GM23338 (cell line): ENCODE results near the gene MCC. TPM values are rescaled to one million over a fixed set of nuclear protein-coding genes. Genes with fewer than 3 reads are reported as not detected.
A peak's percentile ranks its signal among the peaks of the same experiment; 100 is the strongest.

Experiments used
- ATAC-seq: fragments of 200-7000 bp; cut with Tn5 transposase; 3 replicates; pipeline ENCODE4 v1.9.1; 2020
- DNase-seq: peaks from one replicate; pipeline ENCODE4 v3.0.0-alpha.2; 2015; ENCODE audit warnings: low spot score
- H2AFZ ChIP-seq: fragments of 200-600 bp; sonication (generic); 2 replicates; pipeline ENCODE4 v1.8.0; 2016; ENCODE audit warnings: antibody characterized with exemption, mild to moderate bottlenecking, moderate library complexity
- H3F3A ChIP-seq: fragments of 200-600 bp; sonication (generic); replicated peaks from 2 replicates; pipeline ENCODE4 v1.8.0; 2017; ENCODE audit warnings: antibody characterized with exemption, mixed run types, low read depth
- H3K27ac ChIP-seq: fragments of 200-600 bp; sonication (generic); 2 replicates; pipeline ENCODE4 v1.6.1; 2016; ENCODE audit warnings: low read depth
- H3K27me3 ChIP-seq: fragments of 200-600 bp; sonication (generic); 2 replicates; pipeline ENCODE4 v1.8.0; 2016; ENCODE audit warnings: mild to moderate bottlenecking, mixed run types, moderate library complexity; ENCODE audit not compliant: insufficient read depth
- H3K36me3 ChIP-seq: fragments of 200-600 bp; sonication (generic); 2 replicates; pipeline ENCODE4 v1.8.0; 2016; ENCODE audit warnings: mild to moderate bottlenecking; ENCODE audit not compliant: insufficient read depth
- H3K4me1 ChIP-seq: fragments of 200-600 bp; sonication (generic); 2 replicates; pipeline ENCODE4 v1.8.0; 2016; ENCODE audit warnings: mild to moderate bottlenecking, moderate library complexity; ENCODE audit not compliant: insufficient read depth
- H3K4me2 ChIP-seq: fragments of 200-600 bp; sonication (generic); 2 replicates; pipeline ENCODE4 v1.7.1; 2017; ENCODE audit warnings: mixed run types
- H3K4me3 ChIP-seq: fragments of 200-600 bp; sonication (generic); 2 replicates; pipeline ENCODE4 v1.6.1; 2016; ENCODE audit warnings: mixed run types
- H3K79me2 ChIP-seq: fragments of 200-600 bp; sonication (generic); replicated peaks from 2 replicates; pipeline ENCODE4 v1.8.0; 2017; ENCODE audit warnings: mild to moderate bottlenecking; ENCODE audit not compliant: insufficient read depth
- H3K9me2 ChIP-seq: fragments of 200-600 bp; sonication (generic); 2 replicates; pipeline ENCODE4 v1.8.0; 2017; ENCODE audit not compliant: insufficient read depth
- H4K20me1 ChIP-seq: fragments of 200-600 bp; sonication (generic); replicated peaks from 2 replicates; pipeline ENCODE4 v1.8.0; 2017; ENCODE audit warnings: mild to moderate bottlenecking; ENCODE audit not compliant: insufficient read depth
- H3K27ac Mint-ChIP-seq: 2 replicates; pipeline ENCODE4 v1.8.0; 2020; ENCODE audit warnings: inconsistent platforms, mild to moderate bottlenecking, moderate library complexity, mixed read lengths
- H3K27me3 Mint-ChIP-seq: 3 replicates; pipeline ENCODE4 v1.8.0; 2022; ENCODE audit warnings: low read depth, mild to moderate bottlenecking, moderate library complexity, mixed read lengths, inconsistent platforms; ENCODE audit not compliant: insufficient read depth, poor library complexity
- H3K36me3 Mint-ChIP-seq: 3 replicates; pipeline ENCODE4 v1.8.0; 2021; ENCODE audit warnings: low read depth, mild to moderate bottlenecking, inconsistent platforms, moderate library complexity, mixed read lengths
- H3K4me1 Mint-ChIP-seq: 3 replicates; pipeline ENCODE4 v1.8.0; 2020; ENCODE audit warnings: mild to moderate bottlenecking, inconsistent platforms, mixed read lengths
- H3K4me3 Mint-ChIP-seq: 3 replicates; pipeline ENCODE4 v1.8.0; 2021; ENCODE audit warnings: moderate library complexity, mild to moderate bottlenecking, inconsistent platforms, mixed read lengths
- H3K9me3 Mint-ChIP-seq: 3 replicates; pipeline ENCODE4 v1.8.0; 2020; ENCODE audit warnings: moderate library complexity, mild to moderate bottlenecking, inconsistent platforms, mixed read lengths
- EZH2phosphoT487 ChIP-seq: fragments of 200-600 bp; sonication (generic); IDR thresholded peaks from one replicate; pipeline ENCODE4 v1.8.1; 2018; ENCODE audit warnings: antibody characterized with exemption; ENCODE audit not compliant: unreplicated experiment
- JUNB ChIP-seq: IDR thresholded peaks from one replicate; pipeline ENCODE4 v1.6.1; 2016; ENCODE audit warnings: antibody characterized with exemption; ENCODE audit not compliant: unreplicated experiment
- POLR2AphosphoS5 ChIP-seq: IDR thresholded peaks from 2 replicates; pipeline ENCODE4 v1.6.1; 2016; ENCODE audit warnings: antibody characterized with exemption, low read depth
- polyA plus RNA-seq: library from polyadenylated mRNA; unstranded; fragments of >200 nt; fragmentation: Nextera tagmentation; extraction: Ambion mirVana; gene quantifications from 2 replicates; pipeline ENCODE4 v1.2.1, GENCODE V29; 2016
- total RNA-seq: library from RNA; depleted of rRNA; stranded (reverse); fragments of >200 nt; shearing (Covaris generic); gene quantifications from 2 replicates; pipeline ENCODE4 v1.2.3, GENCODE V29; 2014
- TF ChIP-seq, protein P1 (sequence below), 2 experiments: fragments of 200-600 bp in 1 of 2; sonication (generic) in 1 of 2; conservative IDR thresholded peaks; 2 replicates each; pipeline versions ENCODE4 v1.5.1 to v1.6.1; 2016 to 2017; ENCODE audit warnings: antibody characterized with exemption in 2 of 2, low read depth in 2 of 2, mild to moderate bottlenecking in 2 of 2, moderate library complexity in 1 of 2
- TF ChIP-seq, protein P2 (sequence below): IDR thresholded peaks from 2 replicates; pipeline ENCODE4 v1.6.1; 2016; ENCODE audit warnings: antibody characterized with exemption
- TF ChIP-seq, protein P3 (sequence below): IDR thresholded peaks from one replicate; pipeline ENCODE4 v1.6.1; 2018; ENCODE audit warnings: antibody characterized with exemption; ENCODE audit not compliant: unreplicated experiment

Gene MCC
- total and polyA plus RNA-seq, 2 experiments from 2014 or later, result 3.8 to 10.1 TPM

DNA sequence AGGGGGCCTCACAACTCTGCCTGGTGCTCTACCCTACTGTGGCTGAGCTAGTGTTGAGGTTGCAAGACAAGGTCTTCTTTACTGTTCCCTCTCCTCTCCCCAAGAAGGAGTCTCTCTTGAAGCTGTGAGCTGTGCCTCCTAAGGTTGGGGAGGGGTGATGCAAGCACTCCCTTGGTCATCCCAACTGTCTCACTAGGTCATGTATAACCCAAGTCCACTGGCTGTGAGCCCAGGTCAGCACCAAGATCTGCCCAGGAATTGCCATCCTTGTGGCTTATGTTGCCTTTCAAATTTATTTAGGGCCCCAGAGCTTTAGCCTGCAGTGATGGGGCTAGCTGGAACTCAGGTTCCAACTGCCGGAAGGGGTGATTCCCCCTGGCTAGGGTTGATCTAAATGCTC lies 14.9 kb upstream of the MCC start:
- ATAC-seq, result no peak
- Mint-ChIP-seq H3K4me3 (no peak overlapping the region), H3K4me1 (no peaks in the 10 kb centered on the region), H3K9me3 (no peaks in the 10 kb centered on the region), H3K36me3 (no peaks in the 10 kb centered on the region), H3K27ac (no peak overlapping the region), H3K27me3 (no peaks in the 10 kb centered on the region)
- no peaks in the 10 kb centered on the region for H3K27me3 ChIP-seq
- H3K4me1 ChIP-seq, result no peaks in the 10 kb centered on the region
- TF ChIP-seq, protein P1, sequence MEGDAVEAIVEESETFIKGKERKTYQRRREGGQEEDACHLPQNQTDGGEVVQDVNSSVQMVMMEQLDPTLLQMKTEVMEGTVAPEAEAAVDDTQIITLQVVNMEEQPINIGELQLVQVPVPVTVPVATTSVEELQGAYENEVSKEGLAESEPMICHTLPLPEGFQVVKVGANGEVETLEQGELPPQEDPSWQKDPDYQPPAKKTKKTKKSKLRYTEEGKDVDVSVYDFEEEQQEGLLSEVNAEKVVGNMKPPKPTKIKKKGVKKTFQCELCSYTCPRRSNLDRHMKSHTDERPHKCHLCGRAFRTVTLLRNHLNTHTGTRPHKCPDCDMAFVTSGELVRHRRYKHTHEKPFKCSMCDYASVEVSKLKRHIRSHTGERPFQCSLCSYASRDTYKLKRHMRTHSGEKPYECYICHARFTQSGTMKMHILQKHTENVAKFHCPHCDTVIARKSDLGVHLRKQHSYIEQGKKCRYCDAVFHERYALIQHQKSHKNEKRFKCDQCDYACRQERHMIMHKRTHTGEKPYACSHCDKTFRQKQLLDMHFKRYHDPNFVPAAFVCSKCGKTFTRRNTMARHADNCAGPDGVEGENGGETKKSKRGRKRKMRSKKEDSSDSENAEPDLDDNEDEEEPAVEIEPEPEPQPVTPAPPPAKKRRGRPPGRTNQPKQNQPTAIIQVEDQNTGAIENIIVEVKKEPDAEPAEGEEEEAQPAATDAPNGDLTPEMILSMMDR (conservative IDR thresholded peaks at IDR 0.05; ENCODE audit: low read depth in 2 of 2), result no peak
- TF ChIP-seq, protein P2, sequence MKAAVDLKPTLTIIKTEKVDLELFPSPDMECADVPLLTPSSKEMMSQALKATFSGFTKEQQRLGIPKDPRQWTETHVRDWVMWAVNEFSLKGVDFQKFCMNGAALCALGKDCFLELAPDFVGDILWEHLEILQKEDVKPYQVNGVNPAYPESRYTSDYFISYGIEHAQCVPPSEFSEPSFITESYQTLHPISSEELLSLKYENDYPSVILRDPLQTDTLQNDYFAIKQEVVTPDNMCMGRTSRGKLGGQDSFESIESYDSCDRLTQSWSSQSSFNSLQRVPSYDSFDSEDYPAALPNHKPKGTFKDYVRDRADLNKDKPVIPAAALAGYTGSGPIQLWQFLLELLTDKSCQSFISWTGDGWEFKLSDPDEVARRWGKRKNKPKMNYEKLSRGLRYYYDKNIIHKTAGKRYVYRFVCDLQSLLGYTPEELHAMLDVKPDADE, result no peak
- no peaks in the 10 kb centered on the region for H3K9me2 ChIP-seq
- DNase-seq, result no peak
- no peaks in the 10 kb centered on the region for H4K20me1 ChIP-seq
- H3K79me2 ChIP-seq, result no peaks in the 10 kb centered on the region
- no peak overlapping the region for H3K27ac ChIP-seq
- H3K4me3 ChIP-seq, result no peak overlapping the region
- no peak overlapping the region for H3K4me2 ChIP-seq
- H3K36me3 ChIP-seq, result no peaks in the 10 kb centered on the region
- H2AFZ ChIP-seq, result no peak overlapping the region
- H3F3A ChIP-seq, result no peaks in the 10 kb centered on the region

DNA sequence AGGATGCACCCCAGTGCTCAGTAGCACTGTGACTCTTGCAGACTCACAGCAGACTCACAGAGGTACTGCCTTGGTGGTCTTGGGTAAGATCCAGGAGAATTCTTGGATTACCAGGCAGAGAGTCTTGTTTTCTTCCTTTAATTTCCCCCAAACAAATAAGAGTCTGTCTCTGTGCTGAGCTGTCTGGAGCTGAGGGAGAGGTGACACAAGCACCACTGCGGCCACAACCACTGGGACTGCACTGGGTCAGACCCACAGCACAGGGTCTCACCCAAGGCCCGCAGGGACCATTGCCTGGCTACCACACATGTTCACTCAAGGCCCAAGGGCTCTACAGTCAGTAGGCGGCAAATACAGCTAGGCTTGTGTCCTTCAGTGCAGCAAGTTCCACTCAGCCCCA lies 13.8 kb upstream of the MCC start:
- Histone ChIP-seq H4K20me1 (no peaks in the 10 kb centered on the region), H3K9me2 (no peaks in the 10 kb centered on the region), H3K27me3 (no peaks in the 10 kb centered on the region), H3F3A (no peaks in the 10 kb centered on the region), H3K79me2 (no peaks in the 10 kb centered on the region), H3K27ac (no peak overlapping the region), H2AFZ (no peak overlapping the region), H3K4me3 (no peak overlapping the region), H3K4me2 (no peak overlapping the region), H3K4me1 (no peaks in the 10 kb centered on the region), H3K36me3 (no peaks in the 10 kb centered on the region)
- H3K27ac Mint-ChIP-seq, result no peak overlapping the region
- H3K4me1 Mint-ChIP-seq, result no peaks in the 10 kb centered on the region
- ATAC-seq, result no peak
- no peak for DNase-seq
- no peak for TF ChIP-seq POLR2AphosphoS5
- no peaks in the 10 kb centered on the region for H3K9me3 Mint-ChIP-seq
- H3K36me3 Mint-ChIP-seq, result no peaks in the 10 kb centered on the region
- H3K4me3 Mint-ChIP-seq, result no peak overlapping the region
- no peaks in the 10 kb centered on the region for H3K27me3 Mint-ChIP-seq

DNA sequence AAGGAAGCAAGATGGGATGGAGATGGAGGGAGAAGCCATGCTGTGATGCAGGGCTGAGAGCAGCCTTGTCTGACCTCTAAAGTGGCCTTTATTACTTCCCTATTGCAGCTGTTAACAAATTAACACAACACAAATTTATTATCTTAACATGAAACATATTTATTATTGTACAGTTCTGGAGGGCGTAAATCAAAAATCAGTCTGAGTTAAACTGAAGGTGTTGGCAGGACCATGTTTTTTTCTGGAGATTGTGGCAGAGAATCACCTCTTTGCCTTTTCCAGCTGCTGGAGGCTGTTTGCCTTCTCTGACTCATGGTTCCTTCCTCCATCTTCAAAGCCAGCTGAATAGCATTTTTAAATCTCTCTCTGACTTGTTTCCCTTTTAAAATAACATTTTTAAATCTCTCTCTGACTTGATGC lies 7.2 kb upstream of the MCC start:
- no peak overlapping the region for H3K4me3 Mint-ChIP-seq
- H3K36me3 Mint-ChIP-seq, result peaks cover 14% of the 10 kb centered on the region
- H3K27ac ChIP-seq, result no peak overlapping the region
- peaks cover 18% of the 10 kb centered on the region for H3K9me3 Mint-ChIP-seq
- DNase-seq (no peak), ATAC-seq (no peak)
- H3K36me3 ChIP-seq, result 0 out of 2 replicates have a peak, but pooled peaks cover under 1% of the 10 kb centered on the region
- peak overlapping the region; percentile 28; the same call in 1 of the 2 replicates for H2AFZ ChIP-seq
- no peaks in the 10 kb centered on the region for H4K20me1 ChIP-seq
- H3K4me2 ChIP-seq, result no peak overlapping the region
- H3K27ac Mint-ChIP-seq, result no peak overlapping the region
- H3K27me3 ChIP-seq, result no peaks in the 10 kb centered on the region
- no peaks in the 10 kb centered on the region; the same call in 2 of the 3 replicates for H3K4me1 Mint-ChIP-seq
- H3K79me2 ChIP-seq, result no peaks in the 10 kb centered on the region
- no peak overlapping the region for H3K4me3 ChIP-seq
- H3K4me1 ChIP-seq, result no peaks in the 10 kb centered on the region
- peaks cover 3% of the 10 kb centered on the region for H3K27me3 Mint-ChIP-seq
- H3K9me2 ChIP-seq, result no peaks in the 10 kb centered on the region
- H3F3A ChIP-seq, result no peaks in the 10 kb centered on the region
- TF ChIP-seq, protein P3, sequence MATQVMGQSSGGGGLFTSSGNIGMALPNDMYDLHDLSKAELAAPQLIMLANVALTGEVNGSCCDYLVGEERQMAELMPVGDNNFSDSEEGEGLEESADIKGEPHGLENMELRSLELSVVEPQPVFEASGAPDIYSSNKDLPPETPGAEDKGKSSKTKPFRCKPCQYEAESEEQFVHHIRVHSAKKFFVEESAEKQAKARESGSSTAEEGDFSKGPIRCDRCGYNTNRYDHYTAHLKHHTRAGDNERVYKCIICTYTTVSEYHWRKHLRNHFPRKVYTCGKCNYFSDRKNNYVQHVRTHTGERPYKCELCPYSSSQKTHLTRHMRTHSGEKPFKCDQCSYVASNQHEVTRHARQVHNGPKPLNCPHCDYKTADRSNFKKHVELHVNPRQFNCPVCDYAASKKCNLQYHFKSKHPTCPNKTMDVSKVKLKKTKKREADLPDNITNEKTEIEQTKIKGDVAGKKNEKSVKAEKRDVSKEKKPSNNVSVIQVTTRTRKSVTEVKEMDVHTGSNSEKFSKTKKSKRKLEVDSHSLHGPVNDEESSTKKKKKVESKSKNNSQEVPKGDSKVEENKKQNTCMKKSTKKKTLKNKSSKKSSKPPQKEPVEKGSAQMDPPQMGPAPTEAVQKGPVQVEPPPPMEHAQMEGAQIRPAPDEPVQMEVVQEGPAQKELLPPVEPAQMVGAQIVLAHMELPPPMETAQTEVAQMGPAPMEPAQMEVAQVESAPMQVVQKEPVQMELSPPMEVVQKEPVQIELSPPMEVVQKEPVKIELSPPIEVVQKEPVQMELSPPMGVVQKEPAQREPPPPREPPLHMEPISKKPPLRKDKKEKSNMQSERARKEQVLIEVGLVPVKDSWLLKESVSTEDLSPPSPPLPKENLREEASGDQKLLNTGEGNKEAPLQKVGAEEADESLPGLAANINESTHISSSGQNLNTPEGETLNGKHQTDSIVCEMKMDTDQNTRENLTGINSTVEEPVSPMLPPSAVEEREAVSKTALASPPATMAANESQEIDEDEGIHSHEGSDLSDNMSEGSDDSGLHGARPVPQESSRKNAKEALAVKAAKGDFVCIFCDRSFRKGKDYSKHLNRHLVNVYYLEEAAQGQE, result no peak
- TF ChIP-seq JUNB, result no peak
- TF ChIP-seq, protein P2, result no peak
- TF ChIP-seq EZH2phosphoT487, result no peak
